ENCODE results near the gene KRTAP10-12.
"Not testable (repeated sequence)": the region's sequence is repeated elsewhere in the genome, so short reads cannot be mapped to it uniquely, and the experiment has no call there.

The KRTAP10-12 gene

DNA sequence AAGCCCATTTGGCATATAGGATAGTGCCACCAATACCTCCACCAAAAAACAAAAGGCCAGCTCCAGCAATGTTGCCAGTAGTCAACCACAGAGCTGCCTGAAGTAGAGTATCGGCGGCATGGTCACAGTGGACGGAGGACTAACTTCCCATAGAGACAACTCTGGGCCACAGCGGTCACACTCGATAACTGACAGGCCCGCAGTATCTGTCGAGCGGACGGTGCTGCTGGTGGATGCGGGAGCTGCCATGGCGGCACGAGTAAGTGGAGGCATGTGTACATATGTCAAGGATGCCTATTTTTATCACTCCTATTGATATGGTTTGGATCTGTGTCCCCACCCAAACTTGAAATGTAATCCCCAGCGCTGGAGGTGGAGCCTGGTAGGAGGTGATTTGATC, 19.1 kb upstream of the KRTAP10-12 start:
- no peak overlapping the region for H3K4me3 ChIP-seq (ENCODE audit: low read depth, low read length)
- no peak for DNase-seq (ENCODE audit: low read depth)
- TF ChIP-seq CTCF (IDR thresholded peaks at IDR 0.05; ENCODE audit: low read depth, low read length, missing control alignments): no peak

- no peak for DNase-seq (ENCODE audit: low read depth)
- no peak overlapping the region for H3K4me3 ChIP-seq (ENCODE audit: low read depth, low read length)
- TF ChIP-seq CTCF (IDR thresholded peaks at IDR 0.05; ENCODE audit: low read depth, low read length, missing control alignments): no peak
Measured at GRCh38 chr21:44681152-44681551, 15.8 kb upstream of the KRTAP10-12 start.

DNA sequence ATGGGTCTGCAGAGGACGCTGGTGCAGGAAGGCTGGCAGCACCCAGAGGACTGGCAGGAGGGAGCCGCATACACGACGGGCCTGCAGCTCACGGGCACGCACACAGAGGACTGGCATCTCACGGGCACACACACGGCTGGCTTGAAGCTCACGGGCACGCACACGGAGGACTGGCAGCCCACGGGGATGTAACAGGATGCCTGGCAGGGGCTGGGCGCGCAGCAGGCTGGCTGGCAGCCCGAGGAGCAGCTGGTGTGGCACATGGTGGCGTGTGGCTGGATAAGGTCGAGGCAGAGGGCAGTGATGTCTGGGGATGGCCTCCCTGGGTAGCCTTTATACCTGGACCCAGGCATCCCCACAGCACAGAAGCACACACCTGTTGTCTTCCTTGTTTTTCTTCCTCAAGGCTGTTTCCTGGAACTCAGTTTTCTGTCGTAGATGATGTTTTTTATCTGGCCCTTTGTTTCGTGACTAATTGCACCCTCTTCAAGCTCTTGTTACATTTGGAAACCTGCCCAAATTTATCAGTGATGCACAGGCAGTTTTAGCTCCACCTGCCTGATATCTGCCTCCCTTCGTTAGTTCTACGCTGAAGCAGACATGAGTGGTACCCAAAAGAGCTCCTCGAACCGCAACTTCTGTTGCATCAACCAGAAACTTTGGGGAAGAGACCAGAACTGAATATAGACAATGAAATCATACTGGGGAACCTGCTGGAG, 15.0 kb upstream of the KRTAP10-12 start, which contains the start of gene KRTAP12-1:
KRTAP12-1 (minus strand) TSS at position 303 of the 719 bp plus-strand sequence; CDS start at position 263, 40 bp downstream.
- no peak for TF ChIP-seq CTCF (IDR thresholded peaks at IDR 0.05; ENCODE audit: low read depth, low read length, missing control alignments)
- H3K4me3 ChIP-seq (ENCODE audit: low read depth, low read length): no peak within 1 kb of the TSS
- no peak for DNase-seq (ENCODE audit: low read depth)

DNA sequence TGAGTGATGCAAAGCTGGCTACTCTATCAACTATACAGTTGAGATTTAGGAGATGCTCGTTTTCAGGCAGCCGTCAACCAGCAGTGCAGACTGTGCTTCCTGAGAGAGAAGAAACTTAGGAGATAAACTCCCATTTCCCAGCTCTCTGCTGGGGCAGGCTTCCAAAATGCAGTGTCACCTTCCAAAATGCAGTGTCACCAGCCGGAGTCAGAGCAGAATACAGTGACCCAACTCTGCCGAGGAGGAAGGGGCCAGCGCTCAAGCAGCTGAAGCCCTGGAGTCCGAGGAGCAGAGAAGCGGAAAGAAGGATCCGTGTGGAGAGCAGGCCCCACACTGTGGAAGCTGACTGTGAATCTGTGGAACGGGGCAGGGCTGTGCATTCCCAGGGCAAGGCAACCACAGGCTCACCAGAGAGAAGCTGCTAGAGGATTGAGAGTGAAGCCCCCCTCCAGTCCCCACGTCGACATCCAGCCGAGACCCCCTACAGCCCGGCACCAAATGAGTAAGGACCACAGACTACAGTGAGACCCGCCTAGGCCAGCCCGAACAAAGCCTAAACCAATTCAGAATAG, 14.3 kb upstream of the KRTAP10-12 start:
- TF ChIP-seq CTCF (IDR thresholded peaks at IDR 0.05; ENCODE audit: low read depth, low read length, missing control alignments): no peak
- DNase-seq (ENCODE audit: low read depth): no peak
- H3K4me3 ChIP-seq (ENCODE audit: low read depth, low read length): no peak overlapping the region

DNA sequence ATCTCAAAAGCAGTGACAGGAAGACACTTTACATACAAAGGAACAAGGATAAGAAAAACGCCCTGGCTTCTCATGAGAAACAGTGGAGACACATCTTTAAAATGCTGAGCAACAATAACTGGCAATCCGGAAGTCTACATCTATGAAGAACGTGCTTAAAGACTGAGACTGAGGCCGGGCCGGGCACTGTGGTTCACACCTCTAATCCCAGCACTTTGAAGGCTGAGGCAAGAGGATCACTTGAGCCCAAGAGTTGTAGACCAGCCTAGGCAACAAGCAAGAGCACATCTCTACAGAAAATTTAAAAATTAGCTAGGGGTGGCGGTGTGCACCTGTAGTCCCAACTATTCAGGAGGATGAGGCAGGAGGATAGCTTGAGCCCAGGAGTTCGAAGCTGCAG, 12.9 kb upstream of the KRTAP10-12 start:
- no peak for TF ChIP-seq CTCF (IDR thresholded peaks at IDR 0.05; ENCODE audit: low read depth, low read length, missing control alignments)
- no peak overlapping the region for H3K4me3 ChIP-seq (ENCODE audit: low read depth, low read length)
- no peak for DNase-seq (ENCODE audit: low read depth)

GRCh38 chr21:44684483-44684882, 12.5 kb upstream of the KRTAP10-12 start:
- no peak for TF ChIP-seq CTCF (IDR thresholded peaks at IDR 0.05; ENCODE audit: low read depth, low read length, missing control alignments)
- H3K4me3 ChIP-seq (ENCODE audit: low read depth, low read length): no peak overlapping the region
- no peak for DNase-seq (ENCODE audit: low read depth)

DNA sequence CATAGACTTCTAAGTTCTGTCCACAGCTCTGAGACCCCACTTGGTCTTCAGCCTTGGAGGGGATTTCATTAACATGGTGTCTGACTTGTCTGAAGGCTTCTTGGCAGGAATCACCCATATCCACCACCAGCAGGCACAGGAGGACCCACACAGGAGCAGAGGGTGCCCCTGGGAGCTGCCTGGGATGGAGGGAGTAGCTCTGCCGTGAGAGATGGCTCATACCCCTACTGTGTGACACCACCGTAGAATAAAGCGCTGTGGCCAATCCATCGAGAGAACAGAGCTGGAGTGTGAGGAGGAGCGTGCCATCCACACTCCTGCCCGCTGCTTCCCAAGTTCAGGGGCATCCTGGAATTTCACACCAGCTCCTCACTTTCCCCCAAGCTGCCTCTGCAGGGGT, 11.9 kb upstream of the KRTAP10-12 start:
- DNase-seq (ENCODE audit: low read depth); H3K4me3 ChIP-seq (ENCODE audit: low read depth, low read length): not testable (repeated sequence)

Measured in GM12864 (cell line).